ENCODE results near the gene MRNIP. TPM values are rescaled to one million over a fixed set of nuclear protein-coding genes. Genes with fewer than 3 reads are reported as not detected.

The MRNIP gene
- total RNA-seq, 1 donor, result 11.0 TPM

GRCh38 chr5:179904463-179905160, 46.0 kb upstream of the MRNIP start:
- no peak overlapping the region for H3K4me3 ChIP-seq (ENCODE audit: low read depth, low read length)
- no peak for TF ChIP-seq CTCF (IDR thresholded peaks at IDR 0.05; ENCODE audit: insufficient read depth, low read length)
- no peak for DNase-seq (ENCODE audit: low read depth)

- TF ChIP-seq CTCF (IDR thresholded peaks at IDR 0.05; ENCODE audit: insufficient read depth, low read length), result no peak
- H3K4me3 ChIP-seq (ENCODE audit: low read depth, low read length), result no peak overlapping the region
- no peak for DNase-seq (ENCODE audit: low read depth)
Measured at GRCh38 chr5:179902763-179903158, 44.1 kb upstream of the MRNIP start.

- no peak overlapping the region for H3K4me3 ChIP-seq (ENCODE audit: low read depth, low read length)
- no peak for DNase-seq (ENCODE audit: low read depth)
- no peak for TF ChIP-seq CTCF (IDR thresholded peaks at IDR 0.05; ENCODE audit: insufficient read depth, low read length)
Measured at GRCh38 chr5:179901915-179902762, 43.5 kb upstream of the MRNIP start.

- no peak for TF ChIP-seq CTCF (IDR thresholded peaks at IDR 0.05; ENCODE audit: insufficient read depth, low read length)
- no peak overlapping the region for H3K4me3 ChIP-seq (ENCODE audit: low read depth, low read length)
- DNase-seq (ENCODE audit: low read depth), result no peak
Measured at GRCh38 chr5:179901462-179901861, 42.8 kb upstream of the MRNIP start.

- TF ChIP-seq CTCF (IDR thresholded peaks at IDR 0.05; ENCODE audit: insufficient read depth, low read length), result no peak
- DNase-seq (ENCODE audit: low read depth), result no peak
- no peak overlapping the region for H3K4me3 ChIP-seq (ENCODE audit: low read depth, low read length)
Measured at GRCh38 chr5:179900711-179901110, 42.1 kb upstream of the MRNIP start.

- no peak for TF ChIP-seq CTCF (IDR thresholded peaks at IDR 0.05; ENCODE audit: insufficient read depth, low read length)
- no peak overlapping the region for H3K4me3 ChIP-seq (ENCODE audit: low read depth, low read length)
- no peak for DNase-seq (ENCODE audit: low read depth)
Measured at GRCh38 chr5:179900206-179900605, 41.6 kb upstream of the MRNIP start.
